Spleen (tissue), 11 donors: ENCODE data around the gene BCAT1. TPM values are rescaled to one million over a fixed set of nuclear protein-coding genes. Genes with fewer than 3 reads are reported as not detected.

ENCODE experiments used
- DNase-seq: peaks from one replicate; pipeline ENCODE4 v3.0.0-alpha.2; 2020
- H3K27ac ChIP-seq, 8 donors: fragments of 200-600 bp; sonication (generic) in 7 of 8; 1 replicate in 4 of 8; 2 replicates in 4 of 8; pipeline versions ENCODE4 v1.5.0 to v1.8.0; 2016 to 2021; ENCODE audit warnings: inconsistent platforms in 4 of 8, mild to moderate bottlenecking in 4 of 8, moderate library complexity in 1 of 8
- H3K27me3 ChIP-seq, 7 donors: fragments of 200-600 bp; sonication (generic) in 6 of 7; replicated peaks in 1 of 7; 1 replicate in 4 of 7; 2 replicates in 3 of 7; pipeline versions ENCODE4 v1.5.0 to v1.8.0; 2016 to 2021; ENCODE audit warnings: inconsistent platforms in 3 of 7, mild to moderate bottlenecking in 1 of 7
- H3K36me3 ChIP-seq, 6 donors: fragments of 200-600 bp; sonication (generic) in 5 of 6; 1 replicate in 4 of 6; 2 replicates in 2 of 6; pipeline versions ENCODE4 v1.5.0 to v1.8.0; 2016 to 2021; ENCODE audit warnings: inconsistent platforms in 2 of 6
- H3K4me1 ChIP-seq, 6 donors: fragments of 200-600 bp; sonication (generic) in 5 of 6; 1 replicate in 3 of 6; 2 replicates in 3 of 6; pipeline versions ENCODE4 v1.5.0 to v1.8.0; 2016 to 2021; ENCODE audit warnings: inconsistent platforms in 3 of 6
- H3K4me3 ChIP-seq, 8 donors: fragments of 200-600 bp; sonication (generic) in 7 of 8; 1 replicate in 4 of 8; 2 replicates in 4 of 8; pipeline versions ENCODE4 v1.5.0 to v1.8.0; 2016 to 2021; ENCODE audit warnings: inconsistent platforms in 4 of 8, mild to moderate bottlenecking in 4 of 8, moderate library complexity in 2 of 8
- H3K9me3 ChIP-seq, 8 donors: fragments of 200-600 bp; sonication (generic) in 7 of 8; 1 replicate in 4 of 8; 2 replicates in 4 of 8; pipeline versions ENCODE4 v1.5.0 to v1.8.0; 2016 to 2021; ENCODE audit warnings: inconsistent platforms in 4 of 8
- CTCF ChIP-seq, 11 experiments: fragments of 200-600 bp in 7 of 11; fragments of 450-650 bp in 4 of 11; sonication (generic) in 4 of 11; IDR thresholded peaks in 8 of 11; conservative IDR thresholded peaks in 3 of 11; 1 replicate in 7 of 11; 2 replicates in 4 of 11; pipeline versions ENCODE4 v1.4.0 to v1.8.0; 2016 to 2021; ENCODE audit warnings: antibody characterized with exemption in 11 of 11, inconsistent platforms in 4 of 11, mild to moderate bottlenecking in 1 of 11
- POLR2A ChIP-seq, 3 donors: fragments of 450-650 bp; IDR thresholded peaks; one replicate each; pipeline ENCODE4 v1.5.1; 2017; ENCODE audit warnings: antibody characterized with exemption in 3 of 3, mild to moderate bottlenecking in 1 of 3
- POLR2AphosphoS5 ChIP-seq, 3 donors: sonication (generic); formaldehyde crosslinking; IDR thresholded peaks; one replicate each; pipeline ENCODE4 v1.5.1; 2017; ENCODE audit warnings: antibody characterized with exemption in 3 of 3
- WGBS, 5 donors: extraction: QIAGEN DNeasy Blood & Tissue Kit in 3 of 5; methylation state at CpG; one replicate each; pipeline versions ENCODE4 v1.1.5 to v1.1.7; 2013 to 2018; 5-methylcytosine and 5-hydroxymethylcytosine counted together
- intact Hi-C: fragments of 100-400 bp; cut with DNase I; formaldehyde crosslinking; loops from one replicate; pipeline ENCODE4 v1.15.0; 2023; ENCODE audit warnings: low total_unique reads
- polyA plus RNA-seq, 3 donors: library from polyadenylated mRNA; stranded (reverse); fragments of 200-250 nt; gene quantifications; one replicate each; pipeline ENCODE4 v1.2.1, GENCODE V29; 2013
- total RNA-seq, 7 donors: library from RNA; depleted of rRNA in 3 of 7; stranded (reverse); fragments of >200 nt in 3 of 7; fragmentation: NEBNext Ultra II Directional in 4 of 7; extraction: Animal tissue kit (Norgen Biotek cat#: 25700) in 4 of 7; gene quantifications; one replicate each; pipeline versions ENCODE4 v1.1.0 to v1.2.1, GENCODE V29; 2016 to 2021
- donor health status: healthy with polysubstance abuse.
- donor health status: DM: no; HTN: no; CAD: no; lungs with moderate emphysema.
- donor health status: DM: no; HTN: no; CAD: no.
- donor health status: Bipolar disorder and iron deficiency.
- donor health status: healthy.
- donor health status: DM: no; HTN: no; CAD: no.
- donor health status: DM: yes; HTN: yes; CAD: no.

BCAT1 gene
- total and polyA plus RNA-seq, 10 donors: 0.54 to 18.4 (median 8.7) TPM

DNA sequence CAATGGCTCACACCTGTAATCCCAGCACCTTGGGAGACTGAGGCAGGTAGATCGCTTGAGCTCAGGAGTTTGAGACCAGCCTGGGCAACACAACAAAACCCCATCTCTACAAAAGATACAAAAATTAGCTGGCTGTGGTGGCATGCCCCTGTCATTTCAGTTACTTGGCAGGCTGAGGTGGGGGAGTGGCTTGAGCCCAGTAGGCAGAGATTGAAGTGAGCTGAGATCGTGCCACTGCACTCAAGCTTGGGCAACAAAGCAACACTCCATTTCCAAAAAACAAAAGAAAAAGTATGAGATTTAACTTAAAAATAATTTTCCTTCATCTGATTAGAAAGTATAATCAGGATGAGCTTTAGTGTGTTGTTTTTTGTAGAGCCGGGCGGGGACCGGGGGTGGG lies 47.9 kb upstream of the BCAT1 start:
- intact Hi-C loops: no loop called here
- H3K4me1 ChIP-seq: peaks cover 9 to 70% (median 35%) of the 10 kb centered on the region in 6 donors
- H3K9me3 ChIP-seq: no peaks in the 10 kb centered on the region
- TF ChIP-seq POLR2AphosphoS5 (IDR thresholded peaks at IDR 0.05): no peak
- no peak for TF ChIP-seq CTCF (IDR thresholded peaks at IDR 0.05 in 8 of 11, conservative IDR thresholded peaks at IDR 0.05 in 3 of 11)
- no peak for TF ChIP-seq POLR2A (IDR thresholded peaks at IDR 0.05)
- no peak overlapping the region for H3K4me3 ChIP-seq
- WGBS, 5 donors: 76 to 92% (median 86%) methylated on average over 5 of the region's 5 CpGs
- no peaks in the 10 kb centered on the region for H3K36me3 ChIP-seq
- H3K27ac ChIP-seq: peak overlapping the region in 5 of 8 donors; percentile 37 to 65 (median 61)
- H3K27me3 ChIP-seq: no peaks in the 10 kb centered on the region
- DNase-seq: no peak

DNA sequence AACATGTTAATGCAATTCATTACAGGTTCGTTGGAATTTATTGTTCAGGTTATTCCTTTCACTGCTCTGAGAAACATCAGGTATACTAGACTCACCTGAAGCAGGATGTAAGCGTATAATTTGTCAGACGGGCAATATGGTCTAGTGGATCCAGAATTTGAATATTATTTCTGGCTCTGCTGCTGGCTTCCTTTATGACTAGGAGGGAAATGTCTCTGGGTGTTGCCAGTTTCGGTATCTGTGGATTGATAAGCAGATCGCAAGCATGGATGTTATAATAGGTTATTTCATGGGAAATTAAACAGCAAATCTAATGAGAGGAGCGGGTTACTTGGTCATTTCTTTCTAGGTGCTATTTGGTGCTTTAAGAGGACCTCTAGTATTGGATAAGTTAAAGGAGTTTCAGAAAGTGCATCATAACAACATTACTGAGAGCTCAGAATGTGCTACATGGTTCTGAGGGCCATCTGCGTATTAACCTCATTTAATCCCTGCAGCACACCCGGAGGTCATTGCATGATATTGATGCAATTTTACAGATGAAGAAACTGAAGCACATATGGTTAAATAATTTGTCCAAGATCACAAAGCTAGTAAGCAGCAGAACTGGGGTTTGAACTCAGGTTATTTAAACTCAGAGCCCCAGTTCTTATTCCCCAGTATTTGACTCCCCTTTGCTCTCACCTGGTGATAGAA lies 47.3 kb upstream of the BCAT1 start:
- Histone ChIP-seq H3K4me3 (peak overlapping the region in 1 of 8 donors; percentile 35), H3K36me3 (no peaks in the 10 kb centered on the region), H3K9me3 (no peaks in the 10 kb centered on the region), H3K27me3 (no peaks in the 10 kb centered on the region), H3K4me1 (peaks cover 9 to 73% (median 38%) of the 10 kb centered on the region in 6 donors), H3K27ac (peak overlapping the region in 3 of 8 donors; percentile 53 to 65 (median 61))
- intact Hi-C loops: no loop called here
- no peak for TF ChIP-seq POLR2A (IDR thresholded peaks at IDR 0.05)
- TF ChIP-seq POLR2AphosphoS5 (IDR thresholded peaks at IDR 0.05): no peak
- TF ChIP-seq CTCF (IDR thresholded peaks at IDR 0.05 in 8 of 11, conservative IDR thresholded peaks at IDR 0.05 in 3 of 11): no peak
- WGBS, 5 donors: 61 to 73% (median 70%) methylated on average over 8 of the region's 8 CpGs
- DNase-seq: no peak

- 87 to 94% (median 94%) methylated on average over 4 of the region's 4 CpGs for WGBS, 5 donors
- DNase-seq: no peak
- H3K27ac ChIP-seq: no peak overlapping the region
- peaks cover 9 to 52% (median 34%) of the 10 kb centered on the region in 6 donors for H3K4me1 ChIP-seq
- no peaks in the 10 kb centered on the region for H3K9me3 ChIP-seq
- no peaks in the 10 kb centered on the region for H3K27me3 ChIP-seq
- intact Hi-C loops: no loop called here
- no peaks in the 10 kb centered on the region for H3K36me3 ChIP-seq
- TF ChIP-seq CTCF (IDR thresholded peaks at IDR 0.05 in 8 of 11, conservative IDR thresholded peaks at IDR 0.05 in 3 of 11) (no peak), POLR2A (IDR thresholded peaks at IDR 0.05) (no peak), POLR2AphosphoS5 (IDR thresholded peaks at IDR 0.05) (no peak)
- H3K4me3 ChIP-seq: no peak overlapping the region
Measured at GRCh38 chr12:24993793-24994192, 44.9 kb upstream of the BCAT1 start.

GRCh38 chr12:24991209-24992049 lies 42.5 kb upstream of the BCAT1 start:
- Histone ChIP-seq H3K9me3 (no peaks in the 10 kb centered on the region), H3K27me3 (no peaks in the 10 kb centered on the region), H3K4me3 (no peak overlapping the region), H3K27ac (no peak overlapping the region), H3K4me1 (peaks cover 0 to 28% (median 11%) of the 10 kb centered on the region in 6 donors), H3K36me3 (no peaks in the 10 kb centered on the region)
- DNase-seq: no peak
- intact Hi-C loops: loop anchor here (2.0 kb wide), 1 partner anchor 137 kb away; no protein-coding TSS in a partner anchor
- TF ChIP-seq POLR2A (IDR thresholded peaks at IDR 0.05) (no peak), CTCF (IDR thresholded peaks at IDR 0.05 in 8 of 11, conservative IDR thresholded peaks at IDR 0.05 in 3 of 11) (peak; percentile 29 to 82 (median 65))
- 34 to 37% (median 35%) methylated on average over 9 of the region's 9 CpGs for WGBS, 5 donors
